Skeletal muscle cell (primary cell): ENCODE results near the gene DAZ4.
"Not testable (repeated sequence)": the region's sequence is repeated elsewhere in the genome, so short reads cannot be mapped to it uniquely, and the experiment has no call there.

Source experiments
- DNase-seq: peaks from one replicate; pipeline ENCODE4 v3.0.0-alpha.2; 2010; ENCODE audit warnings: low read depth
- H3K4me3 ChIP-seq: 2 replicates; pipeline ENCODE4 v1.5.1; 2011; ENCODE audit warnings: low read depth, mild to moderate bottlenecking, control low read depth, low read length, moderate library complexity

DAZ4 gene

DNA sequence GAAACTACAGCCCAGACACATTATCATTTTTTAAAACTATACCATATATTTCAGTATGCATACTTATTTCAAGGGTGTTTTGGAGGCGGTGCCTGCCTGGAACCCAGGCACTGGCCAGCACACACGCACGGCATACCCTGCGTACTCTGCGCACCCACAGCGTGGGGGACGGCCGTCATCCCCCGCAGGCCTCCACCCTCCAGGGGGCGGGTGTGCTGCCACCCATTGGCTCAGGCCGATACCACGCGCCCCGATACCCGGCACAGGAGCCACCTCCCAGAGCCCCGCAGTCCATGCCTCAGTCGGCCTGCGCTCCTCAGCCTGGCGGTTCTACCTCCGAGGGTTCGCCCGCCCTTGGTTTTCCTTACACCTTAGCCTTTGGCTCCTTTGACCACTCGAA, at the start of gene DAZ4:
TSS of gene DAZ4 (plus strand) at position 301 of the 400 bp plus-strand sequence. CDS start 208 bp downstream, outside the sequence.
- H3K4me3 ChIP-seq, DNase-seq: not testable (repeated sequence)

- H3K4me3 ChIP-seq, DNase-seq: not testable (repeated sequence)
Observed at GRCh38 chrY:24813293-24813692, 20.4 kb upstream of the DAZ4 start, which contains the start of gene DAZ3. Gene DAZ3 (minus strand): TSS chrY:24813393. CDS start chrY:24813185, 208 bp downstream.

DNA sequence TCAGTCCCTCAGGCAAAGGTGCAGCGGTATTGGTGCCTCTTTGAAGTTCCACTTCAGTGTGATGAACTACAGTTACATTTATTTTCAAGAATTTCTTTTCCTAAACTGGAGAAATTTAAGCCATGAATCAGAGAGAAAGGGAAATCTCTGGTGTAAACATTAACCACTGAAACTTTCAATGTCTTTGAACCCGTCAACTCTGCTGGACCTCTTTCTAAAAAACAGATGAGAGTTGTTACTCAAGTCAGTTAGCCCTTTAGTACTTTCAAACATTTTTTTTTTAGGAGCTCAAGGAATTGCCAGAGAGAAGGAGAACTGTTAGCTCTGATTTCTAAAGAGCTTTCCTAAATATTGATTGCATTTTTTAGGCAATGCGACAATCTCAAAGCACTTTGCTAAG, 11.9 kb upstream of the DAZ4 start:
- not testable (repeated sequence) for H3K4me3 ChIP-seq, DNase-seq

GRCh38 chrY:24824184-24824879, 9.4 kb upstream of the DAZ4 start:
- not testable (repeated sequence) for H3K4me3 ChIP-seq, DNase-seq

DNA sequence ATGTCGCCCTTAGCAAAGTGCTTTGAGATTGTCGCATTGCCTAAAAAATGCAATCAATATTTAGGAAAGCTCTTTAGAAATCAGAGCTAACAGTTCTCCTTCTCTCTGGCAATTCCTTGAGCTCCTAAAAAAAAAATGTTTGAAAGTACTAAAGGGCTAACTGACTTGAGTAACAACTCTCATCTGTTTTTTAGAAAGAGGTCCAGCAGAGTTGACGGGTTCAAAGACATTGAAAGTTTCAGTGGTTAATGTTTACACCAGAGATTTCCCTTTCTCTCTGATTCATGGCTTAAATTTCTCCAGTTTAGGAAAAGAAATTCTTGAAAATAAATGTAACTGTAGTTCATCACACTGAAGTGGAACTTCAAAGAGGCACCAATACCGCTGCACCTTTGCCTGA, 8.7 kb upstream of the DAZ4 start:
- DNase-seq, H3K4me3 ChIP-seq: not testable (repeated sequence)
